ENCODE data around the gene CLCF1. TPM values are rescaled to one million over a fixed set of nuclear protein-coding genes. Genes with fewer than 3 reads are reported as not detected.

The CLCF1 gene
- total RNA-seq, 1 donor from 2014 or later = 0.29 TPM

- intact Hi-C loops (cut with micrococcal nuclease) = no loop called here
Measured at GRCh38 chr11:67345247-67345919, 28.0 kb downstream of the CLCF1 start.

- intact Hi-C loops (cut with micrococcal nuclease) = no loop called here
Measured at GRCh38 chr11:67344264-67344663, 29.1 kb downstream of the CLCF1 start.

- intact Hi-C loops (cut with micrococcal nuclease) = no loop called here
Measured at GRCh38 chr11:67337257-67337656, 36.1 kb downstream of the CLCF1 start.

- intact Hi-C loops (cut with micrococcal nuclease) = no loop called here
Measured at GRCh38 chr11:67332081-67332691, 41.2 kb downstream of the CLCF1 start.

GRCh38 chr11:67323526-67323925 is 49.9 kb downstream of the CLCF1 start:
- intact Hi-C loops (cut with micrococcal nuclease) = no loop called here

GRCh38 chr11:67322049-67322448 is 51.3 kb downstream of the CLCF1 start:
- intact Hi-C loops (cut with micrococcal nuclease) = no loop called here

GRCh38 chr11:67321313-67321871 is 52.0 kb downstream of the CLCF1 start:
- intact Hi-C loops (cut with micrococcal nuclease) = no loop called here

- intact Hi-C loops (cut with micrococcal nuclease) = no loop called here
Measured at GRCh38 chr11:67320691-67321090, 52.7 kb downstream of the CLCF1 start.

- intact Hi-C loops (cut with micrococcal nuclease) = no loop called here
Measured at GRCh38 chr11:67320011-67320410, 53.4 kb downstream of the CLCF1 start.

GRCh38 chr11:67318876-67319275 is 54.5 kb downstream of the CLCF1 start:
- intact Hi-C loops (cut with micrococcal nuclease) = loop anchor here (2.0 to 10.0 kb wide), 3 partner anchors 64 to 234 kb away; partner anchors contain the start of gene KDM2A

- intact Hi-C loops (cut with micrococcal nuclease) = loop anchor here (1.0 to 10.0 kb wide), 9 partner anchors 30 to 264 kb away; partner anchors contain the start of genes KDM2A and POLD4
Measured at GRCh38 chr11:67317888-67318555, 55.4 kb downstream of the CLCF1 start.

- intact Hi-C loops (cut with micrococcal nuclease) = loop anchor here (1.0 to 10.0 kb wide), 8 partner anchors 29 to 263 kb away; partner anchors contain the start of genes KDM2A and POLD4
Measured at GRCh38 chr11:67317205-67317887, 56.1 kb downstream of the CLCF1 start.

- intact Hi-C loops (cut with micrococcal nuclease) = loop anchor here (1.0 to 10.0 kb wide), 8 partner anchors 29 to 263 kb away; partner anchors contain the start of genes KDM2A and POLD4
Measured at GRCh38 chr11:67316882-67317204, 56.6 kb downstream of the CLCF1 start.

GRCh38 chr11:67315325-67315909 is 58.0 kb downstream of the CLCF1 start:
- intact Hi-C loops (cut with micrococcal nuclease) = loop anchor here (10.0 kb wide), 2 partner anchors 201 to 231 kb away; partner anchors contain the start of gene KDM2A

GRCh38 chr11:67314218-67314617 is 59.2 kb downstream of the CLCF1 start:
- intact Hi-C loops (cut with micrococcal nuclease) = loop anchor here (10.0 kb wide), 2 partner anchors 199 to 229 kb away; partner anchors contain the start of gene KDM2A

Other genes starting within 250 kb of the CLCF1 start
- 351 and 369 TPM in 2 replicates for gene GRK2, start 107.1 kb downstream of the CLCF1 start, total RNA-seq
- 198 and 200 TPM in 2 replicates for gene ANKRD13D, start 84.3 kb downstream of the CLCF1 start, total RNA-seq
- 13.0 and 17.3 TPM in 2 replicates for gene SSH3, start 70.1 kb downstream of the CLCF1 start, total RNA-seq
- 58.8 and 62.1 TPM in 2 replicates for gene POLD4, start 20.1 kb downstream of the CLCF1 start, total RNA-seq
- gene RAD9A, start 18.4 kb upstream of the CLCF1 start, total RNA-seq = 39.6 and 47.7 TPM in 2 replicates
- gene PPP1CA, start 28.3 kb upstream of the CLCF1 start, total RNA-seq = 347 and 352 TPM in 2 replicates
- 312 and 319 TPM in 2 replicates for gene TBC1D10C, start 30.5 kb upstream of the CLCF1 start, total RNA-seq
- gene CARNS1, start 42.1 kb upstream of the CLCF1 start, total RNA-seq = 0.47 and 0.66 TPM in 2 replicates
- gene RPS6KB2, start 54.9 kb upstream of the CLCF1 start, total RNA-seq = 63.7 and 69.5 TPM in 2 replicates
- 406 and 428 TPM in 2 replicates for gene PTPRCAP, start 64.1 kb upstream of the CLCF1 start, total RNA-seq
- gene CORO1B, start 69.9 kb upstream of the CLCF1 start, total RNA-seq = 242 and 243 TPM in 2 replicates
- gene GPR152, start 79.1 kb upstream of the CLCF1 start, total RNA-seq = not detected in 2 replicates
- 3.6 and 4.2 TPM in 2 replicates for gene CABP4, start 81.8 kb upstream of the CLCF1 start, total RNA-seq
- gene TMEM134, start 95.7 kb upstream of the CLCF1 start, total RNA-seq = 40.5 and 43.9 TPM in 2 replicates
- 149 and 163 TPM in 2 replicates for gene AIP, start 109.4 kb upstream of the CLCF1 start, total RNA-seq
- gene PITPNM1, start 131.8 kb upstream of the CLCF1 start, total RNA-seq = 118 and 119 TPM in 2 replicates
- gene CDK2AP2, start 134.6 kb upstream of the CLCF1 start, total RNA-seq = 189 and 191 TPM in 2 replicates
- not detected in 2 replicates for gene CABP2, start 149.8 kb upstream of the CLCF1 start, total RNA-seq
- gene GSTP1, start 210.2 kb upstream of the CLCF1 start, total RNA-seq = 262 TPM in 2 replicates
- 244 and 258 TPM in 2 replicates for gene NDUFV1, start 233.3 kb upstream of the CLCF1 start, total RNA-seq